Ammon's horn (tissue), 1 donor: ENCODE measurements around the gene PLAC1.

Experiments used
- DNase-seq: peaks from one replicate; pipeline ENCODE4 v3.0.0-alpha.2; 2016; ENCODE audit warnings: low spot score

Gene PLAC1

GRCh38 chrX:134670134-134670924 is 12.1 kb upstream of the PLAC1 start:
- DNase-seq, result no peak

GRCh38 chrX:134669378-134670098 is 11.3 kb upstream of the PLAC1 start:
- no peak for DNase-seq

GRCh38 chrX:134664202-134664601 is 5.9 kb upstream of the PLAC1 start:
- DNase-seq, result no peak

- no peak for DNase-seq
Measured at GRCh38 chrX:134661295-134661694, 3.0 kb upstream of the PLAC1 start.

- DNase-seq, result no peak
Measured at GRCh38 chrX:134660627-134661026, 2.4 kb upstream of the PLAC1 start.

- DNase-seq, result no peak
Measured at GRCh38 chrX:134659761-134660160, 1.5 kb upstream of the PLAC1 start.

- no peak for DNase-seq
Measured at GRCh38 chrX:134658760-134659023, 421 bp upstream of the PLAC1 start.

GRCh38 chrX:134654398-134655012 is 3.8 kb downstream of the PLAC1 start:
- no peak for DNase-seq

GRCh38 chrX:134653835-134654234 is 4.4 kb downstream of the PLAC1 start:
- no peak for DNase-seq

GRCh38 chrX:134650701-134651100 is 7.6 kb downstream of the PLAC1 start:
- DNase-seq, result no peak

- DNase-seq, result no peak
Measured at GRCh38 chrX:134649770-134650169, 8.5 kb downstream of the PLAC1 start.

- DNase-seq, result no peak
Measured at GRCh38 chrX:134647477-134647877, 10.8 kb downstream of the PLAC1 start.

- no peak for DNase-seq
Measured at GRCh38 chrX:134646691-134647090, 11.6 kb downstream of the PLAC1 start.

GRCh38 chrX:134645936-134646543 is 12.2 kb downstream of the PLAC1 start:
- no peak for DNase-seq

GRCh38 chrX:134642386-134642785 is 15.9 kb downstream of the PLAC1 start:
- no peak for DNase-seq

- DNase-seq, result peak; percentile 13
Measured at GRCh38 chrX:134641346-134641745, 16.9 kb downstream of the PLAC1 start.

- no peak for DNase-seq
Measured at GRCh38 chrX:134640914-134641313, 17.4 kb downstream of the PLAC1 start.

GRCh38 chrX:134636851-134637250 is 21.4 kb downstream of the PLAC1 start:
- peak; percentile 34 for DNase-seq

GRCh38 chrX:134634691-134635090 is 23.6 kb downstream of the PLAC1 start:
- no peak for DNase-seq

GRCh38 chrX:134633832-134634231 is 24.4 kb downstream of the PLAC1 start:
- DNase-seq, result no peak

- no peak for DNase-seq
Measured at GRCh38 chrX:134633394-134633793, 24.9 kb downstream of the PLAC1 start.

GRCh38 chrX:134632355-134632754 is 25.9 kb downstream of the PLAC1 start:
- DNase-seq, result no peak
